Measurements from ENCODE around the gene CRADD.

Gene CRADD

DNA sequence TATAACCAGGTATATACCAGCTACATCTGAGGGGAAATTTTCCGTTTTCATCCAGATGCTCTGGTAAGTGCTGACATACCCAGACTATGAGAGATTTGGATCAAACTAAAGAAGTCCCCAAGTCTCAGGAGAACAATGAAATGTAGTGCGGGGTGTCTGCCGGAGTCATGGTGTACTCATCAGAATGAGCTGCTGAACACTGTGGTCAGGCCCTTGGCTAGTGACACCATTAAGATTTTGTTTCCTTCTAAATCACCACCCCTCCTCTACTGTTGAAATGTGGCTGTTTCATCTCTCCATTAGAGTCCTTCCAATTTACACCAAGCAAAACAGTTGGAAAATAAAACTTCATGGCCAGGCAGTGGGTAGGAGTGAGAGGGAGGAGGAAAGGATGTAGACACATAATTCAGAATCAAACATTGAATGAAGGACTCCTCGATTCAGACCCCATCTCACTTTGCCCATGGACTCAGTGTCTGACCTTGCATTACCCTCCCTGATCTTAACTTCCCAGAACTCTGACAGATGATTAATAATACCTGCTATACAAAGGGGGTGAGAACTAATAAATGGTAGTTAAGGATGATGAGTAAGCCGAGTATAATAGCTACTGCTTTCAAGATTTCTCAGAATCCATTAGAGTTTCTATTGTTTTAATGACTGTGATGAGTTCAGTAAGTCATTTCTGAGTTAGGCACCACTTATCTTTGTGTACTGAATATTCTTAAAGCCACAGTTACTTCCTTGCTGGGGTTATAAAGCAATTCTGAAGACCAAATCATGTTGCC, 127.4 kb downstream of the CRADD start:
- no peak for DNase-seq (ENCODE audit: low read depth in 1 of 2, low spot score in 1 of 2)

GRCh38 chr12:93805736-93806141, 128.6 kb downstream of the CRADD start:
- DNase-seq (ENCODE audit: low read depth in 1 of 2, low spot score in 1 of 2), result no peak

DNA sequence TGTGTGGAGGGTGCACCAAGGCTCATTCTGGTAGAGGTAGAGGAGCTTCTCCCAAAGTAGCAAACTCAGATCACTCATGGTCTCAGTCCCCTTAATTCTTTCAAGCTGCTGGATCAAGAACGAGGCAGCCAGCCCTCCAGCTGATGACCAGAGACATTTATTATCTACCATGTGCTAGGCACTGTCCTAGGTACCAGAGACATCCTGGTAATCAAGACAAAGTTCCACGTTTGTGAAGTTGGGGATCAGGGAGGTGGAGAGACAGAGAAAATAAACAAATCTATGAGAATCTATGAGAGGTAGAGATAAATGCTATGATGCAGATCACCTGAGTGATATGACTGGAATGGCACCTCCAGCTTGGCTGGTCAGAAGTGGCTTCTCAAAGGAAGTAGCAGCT, 130.2 kb downstream of the CRADD start:
- DNase-seq (ENCODE audit: low read depth in 1 of 2, low spot score in 1 of 2), result no peak

- no peak for DNase-seq (ENCODE audit: low read depth in 1 of 2, low spot score in 1 of 2)
Observed at GRCh38 chr12:93808169-93808899, 131.2 kb downstream of the CRADD start.

DNA sequence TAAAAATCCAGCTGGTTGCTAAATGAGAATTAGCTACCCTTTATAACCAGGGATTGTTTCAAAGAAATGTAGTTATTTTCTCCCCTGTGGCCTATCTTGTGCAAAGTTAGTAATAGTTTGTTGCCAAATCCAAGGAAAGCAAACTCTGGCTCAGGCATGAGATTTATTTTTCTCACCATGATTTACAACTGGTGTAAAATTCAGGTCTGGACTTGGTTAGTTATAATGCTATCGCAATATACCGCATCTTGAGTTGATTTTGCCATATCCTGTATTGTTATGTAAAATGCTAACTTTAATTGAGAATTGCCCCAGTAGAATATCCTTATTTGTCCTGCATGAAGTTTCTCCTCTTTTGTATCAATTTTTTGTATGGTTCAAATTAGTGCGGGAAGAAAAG, 135.5 kb downstream of the CRADD start:
- DNase-seq (ENCODE audit: low read depth in 1 of 2, low spot score in 1 of 2), result no peak

GRCh38 chr12:93813186-93813585, 136.0 kb downstream of the CRADD start:
- no peak for DNase-seq (ENCODE audit: low read depth in 1 of 2, low spot score in 1 of 2)

DNA sequence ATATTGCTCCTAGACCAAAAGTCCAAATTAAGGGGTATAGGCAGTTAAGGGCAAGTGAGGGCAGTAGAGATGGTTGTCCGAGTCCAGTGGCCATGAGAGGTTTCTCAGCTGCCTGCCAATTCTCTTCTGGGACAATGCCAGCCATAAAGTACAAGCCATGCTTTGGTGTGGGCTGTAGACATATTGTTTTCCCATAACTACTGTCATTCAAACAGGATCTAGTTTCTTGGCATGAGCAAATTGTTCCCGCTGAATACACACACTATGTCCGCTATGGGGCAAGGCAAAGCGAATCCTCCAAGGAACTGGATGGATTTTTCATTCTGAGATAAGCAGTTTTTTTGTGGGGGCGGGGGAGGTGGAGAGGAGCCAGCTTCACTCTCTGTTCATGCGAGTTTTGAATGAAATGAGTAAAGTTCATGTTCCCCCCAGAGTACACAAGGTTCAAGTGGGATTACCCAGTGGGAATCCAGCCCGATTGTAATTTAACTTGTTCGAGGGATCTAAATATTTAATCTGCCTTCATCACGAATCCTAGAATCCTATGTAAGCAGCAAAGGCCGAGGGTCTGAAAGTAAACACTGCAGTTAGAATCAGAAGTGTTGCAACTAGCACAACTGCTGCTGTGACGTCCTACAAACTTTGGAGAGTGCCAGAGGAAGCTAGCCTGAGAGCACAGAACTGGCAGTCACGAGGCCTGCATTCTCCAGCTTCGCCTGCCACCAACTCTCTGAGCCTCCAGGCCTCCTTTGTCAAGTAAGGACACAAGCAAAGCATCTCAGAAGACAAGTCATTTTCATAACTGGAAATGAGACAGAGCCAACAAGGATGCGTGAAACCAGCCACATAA, 137.0 kb downstream of the CRADD start:
- DNase-seq (ENCODE audit: low read depth in 1 of 2, low spot score in 1 of 2), result no peak

- no peak for DNase-seq (ENCODE audit: low read depth in 1 of 2, low spot score in 1 of 2)
Observed at GRCh38 chr12:93818488-93819049, 141.4 kb downstream of the CRADD start.

GRCh38 chr12:93819050-93819491, 141.9 kb downstream of the CRADD start:
- no peak for DNase-seq (ENCODE audit: low read depth in 1 of 2, low spot score in 1 of 2)

GRCh38 chr12:93823616-93824391, 146.6 kb downstream of the CRADD start:
- DNase-seq (ENCODE audit: low read depth in 1 of 2, low spot score in 1 of 2), result no peak

DNA sequence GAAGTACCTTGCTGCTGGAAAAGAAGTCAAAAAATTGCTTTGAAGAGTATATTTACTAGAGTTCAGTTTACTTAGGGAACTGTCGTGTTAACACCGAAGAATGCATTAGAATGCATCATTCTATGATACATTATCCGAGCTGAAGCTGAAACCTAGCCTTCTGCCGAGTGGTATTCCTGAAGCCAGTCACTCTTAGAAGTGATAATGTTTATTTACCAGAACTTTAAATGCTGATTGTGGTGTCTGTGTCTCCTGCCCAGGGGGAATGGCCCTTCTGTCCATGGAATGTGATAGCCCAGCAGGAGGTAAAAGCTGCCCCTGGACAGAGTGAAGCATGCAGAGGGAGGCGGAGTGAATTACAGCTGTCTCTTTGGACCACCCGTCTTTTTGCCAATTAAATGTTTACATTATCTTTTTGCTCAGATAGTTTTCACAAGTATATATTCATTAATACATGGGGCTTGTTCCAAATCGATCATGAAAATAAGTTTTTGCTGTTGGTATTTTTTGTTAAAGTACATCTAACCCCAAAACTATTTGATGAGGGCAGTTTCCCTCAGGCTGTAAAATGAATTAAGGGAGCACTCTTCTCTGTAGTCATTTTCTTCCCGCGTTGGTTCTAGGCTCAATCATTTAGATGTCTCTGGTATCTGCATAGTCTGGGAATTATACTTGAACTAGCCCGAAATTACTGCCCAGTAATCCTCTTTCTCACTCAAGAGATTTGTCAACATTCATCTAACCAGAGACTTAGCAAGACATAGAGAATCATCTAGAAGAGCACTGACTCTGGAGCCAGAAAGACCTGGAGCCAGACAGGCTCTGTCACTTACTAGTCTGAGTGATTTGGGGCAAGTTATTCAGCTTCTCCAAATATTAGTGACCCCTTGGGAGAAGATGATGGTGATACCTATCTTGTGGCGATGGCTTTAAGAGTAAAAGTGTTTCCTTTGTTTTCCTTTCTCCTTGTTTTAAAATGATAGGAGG, 147.6 kb downstream of the CRADD start:
- no peak for DNase-seq (ENCODE audit: low read depth in 1 of 2, low spot score in 1 of 2)

DNA sequence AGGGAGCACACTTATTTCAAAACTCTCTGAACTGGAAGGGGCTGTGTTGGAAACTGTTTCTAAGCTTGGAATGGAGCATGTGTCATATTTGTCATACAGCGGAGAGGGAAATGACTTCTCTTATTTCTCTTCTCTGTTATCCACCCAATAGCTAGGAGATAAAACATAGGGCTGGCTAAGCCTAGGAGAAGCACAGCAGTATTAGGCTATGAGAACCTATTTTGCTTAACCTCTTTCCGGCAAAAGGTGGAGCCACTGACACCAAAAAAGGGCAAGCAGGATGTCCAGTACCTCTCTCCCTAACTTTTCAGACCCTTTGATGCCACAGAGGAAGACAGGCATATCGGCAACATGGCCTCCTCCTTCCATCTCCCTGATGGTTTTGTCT, 148.3 kb downstream of the CRADD start:
- no peak for DNase-seq (ENCODE audit: low read depth in 1 of 2, low spot score in 1 of 2)

DNA sequence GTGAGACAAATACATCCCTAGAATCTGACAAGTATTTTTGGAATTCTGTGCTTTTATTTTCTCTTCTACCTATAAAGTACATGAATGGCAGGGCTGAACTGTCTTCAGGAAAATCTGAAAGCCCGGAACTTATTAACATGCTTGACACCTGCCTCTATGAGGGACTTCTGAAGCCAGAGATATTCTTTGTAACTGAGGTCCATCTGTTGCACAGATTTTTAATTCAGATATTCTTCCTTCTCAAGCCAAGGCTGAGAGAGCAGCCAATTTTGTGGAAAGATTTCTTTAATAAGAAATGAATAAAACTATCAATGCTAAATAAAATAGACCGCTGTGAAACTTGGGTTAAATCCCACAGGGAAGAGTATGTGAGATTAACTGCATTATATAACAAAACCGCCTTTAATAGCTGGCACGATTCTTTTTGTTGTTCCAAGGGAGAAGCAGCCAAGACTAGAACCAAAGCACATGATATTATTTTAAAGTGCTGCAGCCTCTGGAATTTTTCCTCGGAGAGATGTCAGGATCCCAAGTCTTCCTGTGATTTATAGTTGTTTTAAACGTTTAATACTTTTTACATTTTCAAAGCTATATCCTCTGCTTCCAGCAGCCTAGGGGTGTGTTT, 148.9 kb downstream of the CRADD start:
- no peak for DNase-seq (ENCODE audit: low read depth in 1 of 2, low spot score in 1 of 2)

GRCh38 chr12:93827179-93827578, 150.0 kb downstream of the CRADD start:
- no peak for DNase-seq (ENCODE audit: low read depth in 1 of 2, low spot score in 1 of 2)

- DNase-seq (ENCODE audit: low read depth in 1 of 2, low spot score in 1 of 2), result no peak
Observed at GRCh38 chr12:93827669-93828068, 150.5 kb downstream of the CRADD start.

DNA sequence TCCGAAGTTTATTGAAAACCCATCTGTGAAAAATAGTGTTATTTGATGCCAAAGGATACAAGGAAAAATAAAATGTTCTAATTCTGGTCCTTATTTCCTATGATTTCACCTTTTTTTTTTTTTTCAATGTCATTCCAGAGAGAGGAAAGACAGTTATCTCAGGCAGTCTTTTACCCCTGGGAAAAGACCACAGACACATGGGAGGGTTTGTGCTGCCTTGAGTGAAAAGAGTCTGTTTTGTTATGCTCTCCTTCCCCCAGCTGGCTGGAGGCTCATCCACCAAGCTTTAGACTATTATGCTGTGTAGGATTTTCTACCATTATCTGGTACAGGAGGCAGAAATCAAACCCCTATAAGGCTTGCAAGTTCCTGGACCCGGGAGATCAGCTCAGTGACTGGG, 151.8 kb downstream of the CRADD start:
- DNase-seq (ENCODE audit: low read depth in 1 of 2, low spot score in 1 of 2), result no peak

GRCh38 chr12:93831374-93831773, 154.2 kb downstream of the CRADD start:
- no peak for DNase-seq (ENCODE audit: low read depth in 1 of 2, low spot score in 1 of 2)

GRCh38 chr12:93832131-93832530, 155.0 kb downstream of the CRADD start:
- no peak for DNase-seq (ENCODE audit: low read depth in 1 of 2, low spot score in 1 of 2)

DNA sequence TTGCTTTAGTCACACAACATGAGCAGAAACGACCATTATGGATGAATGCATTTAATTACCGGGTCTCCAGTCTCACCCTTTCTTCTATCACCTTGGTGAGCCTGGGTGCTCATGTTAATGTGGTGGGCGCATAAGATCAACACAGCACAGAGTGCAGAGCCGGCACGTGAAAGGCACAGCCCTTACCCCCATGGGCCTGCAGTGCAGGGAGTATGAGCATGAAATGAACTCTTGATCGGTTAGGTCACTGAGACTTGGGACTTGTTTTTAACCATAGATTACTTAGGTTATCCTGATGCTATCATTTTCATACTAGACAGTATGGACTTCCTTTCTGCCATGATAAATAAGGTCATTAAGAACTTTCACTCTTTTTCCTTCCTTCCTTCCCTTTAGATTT, 156.8 kb downstream of the CRADD start:
- DNase-seq (ENCODE audit: low read depth in 1 of 2, low spot score in 1 of 2), result no peak

All from activated CD4-positive, alpha-beta T cell treated with anti-CD3 and anti-CD28 coated beads, Interleukin-2, amount 50 U/mL, for 24 hours (primary cell).